ENCODE results near the gene HAUS7. TPM values are rescaled to one million over a fixed set of nuclear protein-coding genes. Genes with fewer than 3 reads are reported as not detected.

HAUS7 gene
- total RNA-seq, 1 donor from 2014 or later, result 24.6 TPM

DNA sequence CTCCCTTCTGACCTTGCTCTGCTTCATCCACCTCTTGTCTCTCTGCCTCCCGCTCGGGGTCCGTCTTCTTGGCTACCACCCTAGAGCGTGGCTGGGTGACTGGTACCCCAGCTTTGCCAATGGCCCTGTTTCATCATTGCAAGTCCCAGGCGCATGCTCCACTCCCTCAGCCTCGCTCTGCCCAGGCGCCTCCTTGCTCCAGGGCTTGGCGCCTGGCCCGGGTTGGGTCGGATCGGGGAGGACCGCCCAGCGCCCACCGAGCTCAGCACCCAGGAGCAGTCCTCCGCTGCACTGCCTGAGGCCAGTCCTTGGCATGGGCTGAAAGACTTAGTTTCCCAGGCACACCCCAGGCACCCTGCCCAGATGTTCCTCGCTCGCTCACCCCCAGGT, 25.0 kb upstream of the HAUS7 start:
- TF ChIP-seq, protein P1, sequence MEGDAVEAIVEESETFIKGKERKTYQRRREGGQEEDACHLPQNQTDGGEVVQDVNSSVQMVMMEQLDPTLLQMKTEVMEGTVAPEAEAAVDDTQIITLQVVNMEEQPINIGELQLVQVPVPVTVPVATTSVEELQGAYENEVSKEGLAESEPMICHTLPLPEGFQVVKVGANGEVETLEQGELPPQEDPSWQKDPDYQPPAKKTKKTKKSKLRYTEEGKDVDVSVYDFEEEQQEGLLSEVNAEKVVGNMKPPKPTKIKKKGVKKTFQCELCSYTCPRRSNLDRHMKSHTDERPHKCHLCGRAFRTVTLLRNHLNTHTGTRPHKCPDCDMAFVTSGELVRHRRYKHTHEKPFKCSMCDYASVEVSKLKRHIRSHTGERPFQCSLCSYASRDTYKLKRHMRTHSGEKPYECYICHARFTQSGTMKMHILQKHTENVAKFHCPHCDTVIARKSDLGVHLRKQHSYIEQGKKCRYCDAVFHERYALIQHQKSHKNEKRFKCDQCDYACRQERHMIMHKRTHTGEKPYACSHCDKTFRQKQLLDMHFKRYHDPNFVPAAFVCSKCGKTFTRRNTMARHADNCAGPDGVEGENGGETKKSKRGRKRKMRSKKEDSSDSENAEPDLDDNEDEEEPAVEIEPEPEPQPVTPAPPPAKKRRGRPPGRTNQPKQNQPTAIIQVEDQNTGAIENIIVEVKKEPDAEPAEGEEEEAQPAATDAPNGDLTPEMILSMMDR (IDR thresholded peaks at IDR 0.05; ENCODE audit: partially characterized antibody, unreplicated experiment), result no peak
- no peaks in the 10 kb centered on the region for H3K9me3 Mint-ChIP-seq (ENCODE audit: unreplicated experiment)
- H3K4me1 Mint-ChIP-seq (ENCODE audit: low read depth, unreplicated experiment), result no peaks in the 10 kb centered on the region
- no peak overlapping the region for H3K4me3 Mint-ChIP-seq (ENCODE audit: unreplicated experiment)
- H3K27ac Mint-ChIP-seq (ENCODE audit: unreplicated experiment), result no peak overlapping the region
- no peak for DNase-seq
- no peaks in the 10 kb centered on the region for H3K36me3 Mint-ChIP-seq (ENCODE audit: unreplicated experiment)
- peaks cover 2% of the 10 kb centered on the region for H3K27me3 Mint-ChIP-seq (ENCODE audit: unreplicated experiment)

DNA sequence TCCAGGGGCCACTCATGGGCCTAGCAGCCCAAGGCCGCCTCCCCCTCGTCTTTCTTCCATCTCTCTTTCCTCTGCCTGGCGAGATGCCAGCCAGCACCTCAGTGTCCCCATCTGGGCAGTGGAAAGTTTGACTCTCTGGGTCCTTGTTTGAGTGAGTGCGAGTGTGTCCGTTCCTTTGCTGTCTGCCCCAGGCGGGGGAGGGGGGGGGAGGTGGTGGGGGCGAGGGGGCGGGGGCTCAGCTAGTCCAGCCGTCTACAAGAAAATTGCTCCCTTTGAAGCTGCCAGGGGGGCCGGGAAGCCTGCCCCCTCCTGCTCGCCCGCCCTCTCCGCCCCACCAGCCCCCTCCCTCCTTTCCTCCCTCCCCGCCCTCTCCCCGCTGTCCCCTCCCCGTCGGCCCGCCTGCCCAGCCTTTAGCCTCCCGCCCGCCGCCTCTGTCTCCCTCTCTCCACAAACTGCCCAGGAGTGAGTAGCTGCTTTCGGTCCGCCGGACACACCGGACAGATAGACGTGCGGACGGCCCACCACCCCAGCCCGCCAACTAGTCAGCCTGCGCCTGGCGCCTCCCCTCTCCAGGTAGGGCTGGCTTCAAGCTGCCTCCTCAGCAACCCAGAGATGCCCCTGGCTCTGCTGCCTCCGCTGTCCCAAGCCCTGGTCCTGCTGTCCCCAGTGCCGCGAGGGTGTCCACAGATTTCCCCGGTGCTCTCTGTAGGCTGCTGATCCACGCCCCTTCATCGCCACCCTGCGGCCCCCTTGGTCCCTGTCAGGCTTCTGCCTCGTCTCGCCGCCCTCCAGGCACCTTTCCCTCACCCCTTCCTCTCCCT, 24.4 kb upstream of the HAUS7 start, which contains the start of gene BGN:
Gene BGN (plus strand): TSS at position 440 of the 821 bp plus-strand sequence. CDS start 9,652 bp downstream, outside the sequence.
- H3K27ac Mint-ChIP-seq (ENCODE audit: unreplicated experiment), result no peak within 1 kb of the TSS
- H3K4me3 Mint-ChIP-seq (ENCODE audit: unreplicated experiment), result no peak within 1 kb of the TSS
- H3K36me3 Mint-ChIP-seq (ENCODE audit: unreplicated experiment), result no peaks in the 10 kb centered on the region

GRCh38 chrX:153494061-153494460, 23.7 kb upstream of the HAUS7 start:
- Mint-ChIP-seq H3K27ac (ENCODE audit: unreplicated experiment) (no peak overlapping the region), H3K27me3 (ENCODE audit: unreplicated experiment) (peaks cover 2% of the 10 kb centered on the region), H3K9me3 (ENCODE audit: unreplicated experiment) (no peaks in the 10 kb centered on the region), H3K4me1 (ENCODE audit: low read depth, unreplicated experiment) (no peaks in the 10 kb centered on the region), H3K4me3 (ENCODE audit: unreplicated experiment) (no peak overlapping the region), H3K36me3 (ENCODE audit: unreplicated experiment) (no peaks in the 10 kb centered on the region)
- DNase-seq, result no peak
- TF ChIP-seq, protein P1 (IDR thresholded peaks at IDR 0.05; ENCODE audit: partially characterized antibody, unreplicated experiment), result no peak

More for the DNA sequence above, 24.4 kb upstream of the HAUS7 start, which contains the start of gene BGN:
- peak; percentile 56 for DNase-seq
- no peaks in the 10 kb centered on the region for H3K9me3 Mint-ChIP-seq (ENCODE audit: unreplicated experiment)
- H3K27me3 Mint-ChIP-seq (ENCODE audit: unreplicated experiment), result peaks cover 2% of the 10 kb centered on the region
- TF ChIP-seq, protein P1 (IDR thresholded peaks at IDR 0.05; ENCODE audit: partially characterized antibody, unreplicated experiment), result no peak
- H3K4me1 Mint-ChIP-seq (ENCODE audit: low read depth, unreplicated experiment), result no peaks in the 10 kb centered on the region

- Mint-ChIP-seq H3K4me1 (ENCODE audit: low read depth, unreplicated experiment) (no peaks in the 10 kb centered on the region), H3K9me3 (ENCODE audit: unreplicated experiment) (no peaks in the 10 kb centered on the region), H3K36me3 (ENCODE audit: unreplicated experiment) (no peaks in the 10 kb centered on the region), H3K27me3 (ENCODE audit: unreplicated experiment) (peaks cover 2% of the 10 kb centered on the region), H3K27ac (ENCODE audit: unreplicated experiment) (no peak overlapping the region), H3K4me3 (ENCODE audit: unreplicated experiment) (no peak overlapping the region)
- no peak for DNase-seq
- TF ChIP-seq, protein P1 (IDR thresholded peaks at IDR 0.05; ENCODE audit: partially characterized antibody, unreplicated experiment), result no peak
These were observed 22.7 kb upstream of the HAUS7 start for GRCh38 chrX:153493085-153493484.

GRCh38 chrX:153492543-153492942, 22.2 kb upstream of the HAUS7 start:
- DNase-seq, result no peak
- Mint-ChIP-seq H3K36me3 (ENCODE audit: unreplicated experiment) (no peaks in the 10 kb centered on the region), H3K27me3 (ENCODE audit: unreplicated experiment) (peaks cover 2% of the 10 kb centered on the region), H3K4me1 (ENCODE audit: low read depth, unreplicated experiment) (no peaks in the 10 kb centered on the region), H3K27ac (ENCODE audit: unreplicated experiment) (no peak overlapping the region), H3K9me3 (ENCODE audit: unreplicated experiment) (no peaks in the 10 kb centered on the region), H3K4me3 (ENCODE audit: unreplicated experiment) (no peak overlapping the region)
- TF ChIP-seq, protein P1 (IDR thresholded peaks at IDR 0.05; ENCODE audit: partially characterized antibody, unreplicated experiment), result no peak

All from glutamatergic neuron (in vitro differentiated cells).